Rectal smooth muscle tissue (tissue), 1 donor: ENCODE data around the gene KCTD16.

ENCODE experiments used
- H3K27ac ChIP-seq: one replicate; pipeline ENCODE4 v1.7.0; 2013; ENCODE audit warnings: low read depth, low read length, inconsistent platforms
- H3K27me3 ChIP-seq: one replicate; pipeline ENCODE4 v1.7.0; 2013; ENCODE audit warnings: low read length; ENCODE audit not compliant: control insufficient read depth, insufficient read depth
- H3K36me3 ChIP-seq: one replicate; pipeline ENCODE4 v1.7.0; 2013; ENCODE audit warnings: low read length; ENCODE audit not compliant: control insufficient read depth, insufficient read depth
- H3K4me1 ChIP-seq: one replicate; pipeline ENCODE4 v1.7.0; 2013; ENCODE audit warnings: low read length; ENCODE audit not compliant: control insufficient read depth, insufficient read depth
- H3K4me3 ChIP-seq: one replicate; pipeline ENCODE4 v1.7.0; 2013; ENCODE audit warnings: low read length
- H3K9ac ChIP-seq: one replicate; pipeline ENCODE4 v1.7.0; 2013; ENCODE audit warnings: low read length

Gene KCTD16

DNA sequence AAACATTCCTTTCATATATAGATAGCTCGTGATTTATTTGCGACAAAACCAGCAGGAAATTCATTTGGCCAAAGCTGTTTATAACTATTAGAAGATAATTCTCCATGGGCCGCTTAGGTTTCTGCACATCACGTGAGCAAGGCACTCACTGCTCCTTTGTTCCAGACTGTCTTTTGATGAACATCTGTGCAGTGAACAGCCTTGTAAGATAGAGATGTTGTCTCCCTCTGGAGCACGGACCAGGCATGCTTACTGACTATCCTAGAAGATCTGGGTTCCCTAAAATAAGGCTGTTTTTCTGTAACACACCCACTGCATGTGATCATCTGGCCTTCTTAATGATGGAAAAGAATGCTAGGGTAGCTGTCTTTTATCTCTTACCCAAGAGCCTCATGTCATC, 31.1 kb upstream of the KCTD16 start:
- no peak overlapping the region for H3K27ac ChIP-seq
- H3K4me1 ChIP-seq: no peaks in the 10 kb centered on the region

DNA sequence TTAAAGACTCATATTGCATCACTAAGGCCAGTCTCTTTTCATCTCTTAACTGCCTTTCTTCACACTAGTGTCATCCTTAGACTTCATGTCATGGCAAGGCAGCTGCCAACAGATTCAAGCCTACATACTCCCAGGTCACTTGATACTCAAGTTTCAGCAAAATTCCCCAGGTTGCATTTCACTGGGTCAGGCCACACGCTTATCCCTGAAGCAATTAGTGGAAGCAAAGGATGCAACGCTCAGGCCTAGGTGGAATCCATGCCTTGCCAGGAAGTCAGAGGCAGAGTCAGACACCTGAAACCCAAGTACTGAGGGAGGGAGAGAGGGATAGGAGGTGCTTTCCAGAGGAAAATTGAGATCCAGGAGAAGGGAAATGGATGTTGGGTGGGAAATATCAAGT, 29.1 kb upstream of the KCTD16 start:
- no peak overlapping the region for H3K4me3 ChIP-seq
- no peak overlapping the region for H3K9ac ChIP-seq
- no peaks in the 10 kb centered on the region for H3K27me3 ChIP-seq
- H3K4me1 ChIP-seq: no peaks in the 10 kb centered on the region
- H3K36me3 ChIP-seq: no peaks in the 10 kb centered on the region
- no peak overlapping the region for H3K27ac ChIP-seq

More for the DNA sequence above, 31.1 kb upstream of the KCTD16 start:
- Histone ChIP-seq H3K9ac (no peak overlapping the region), H3K27me3 (no peaks in the 10 kb centered on the region), H3K36me3 (no peaks in the 10 kb centered on the region), H3K4me3 (no peak overlapping the region)

DNA sequence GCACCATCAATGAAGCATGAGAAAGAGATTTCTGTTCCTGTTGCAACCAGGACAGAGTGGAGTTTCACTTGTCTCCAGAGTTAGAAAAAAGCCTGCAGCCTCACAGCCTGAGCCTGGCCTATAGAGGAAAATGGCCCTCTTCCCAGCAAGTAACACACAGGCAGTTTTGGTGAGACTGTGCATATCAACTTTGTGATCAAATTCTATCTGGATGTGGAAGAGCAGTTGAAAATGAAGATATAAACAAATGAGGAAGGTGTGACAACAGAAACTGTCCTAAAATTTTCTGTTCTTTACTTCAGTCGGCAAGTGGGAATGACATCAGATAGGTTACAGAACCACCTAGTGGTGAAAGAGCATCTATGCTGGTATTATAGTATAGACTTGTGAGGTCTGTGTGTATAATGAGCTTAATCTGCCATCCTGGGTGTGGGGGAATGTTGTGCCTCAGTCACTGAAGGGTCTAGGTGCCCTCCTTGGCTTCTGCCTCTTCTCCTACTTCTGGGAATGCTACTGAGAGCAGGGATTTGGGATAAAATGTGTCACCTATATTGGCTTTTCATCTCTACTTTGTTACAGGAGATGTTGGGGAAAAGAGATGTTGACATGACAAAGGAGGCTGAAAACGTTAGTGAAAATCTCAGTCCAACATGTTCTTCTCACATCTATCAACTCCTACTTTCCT, 28.4 kb upstream of the KCTD16 start:
- H3K9ac ChIP-seq: no peak overlapping the region
- no peaks in the 10 kb centered on the region for H3K4me1 ChIP-seq
- no peak overlapping the region for H3K27ac ChIP-seq
- no peak overlapping the region for H3K4me3 ChIP-seq
- H3K36me3 ChIP-seq: no peaks in the 10 kb centered on the region
- no peaks in the 10 kb centered on the region for H3K27me3 ChIP-seq

DNA sequence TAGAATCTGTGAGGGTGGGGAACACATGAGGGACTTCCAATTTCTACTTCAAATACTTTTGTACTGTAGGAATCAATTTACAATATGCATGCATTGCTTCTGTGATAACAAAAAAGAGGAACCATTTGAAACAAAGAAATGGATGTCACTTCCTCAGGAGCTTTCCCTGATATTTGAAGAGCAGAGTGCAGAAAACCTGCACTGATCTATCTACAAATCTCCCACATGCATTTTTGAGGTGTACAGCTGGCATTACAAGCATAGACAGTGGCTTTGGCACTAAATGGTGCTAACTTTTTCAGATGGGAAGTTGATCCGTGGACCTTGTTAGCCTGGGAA, 27.9 kb upstream of the KCTD16 start:
- no peaks in the 10 kb centered on the region for H3K36me3 ChIP-seq
- no peaks in the 10 kb centered on the region for H3K27me3 ChIP-seq
- no peaks in the 10 kb centered on the region for H3K4me1 ChIP-seq
- no peak overlapping the region for H3K4me3 ChIP-seq
- H3K27ac ChIP-seq: no peak overlapping the region
- no peak overlapping the region for H3K9ac ChIP-seq

DNA sequence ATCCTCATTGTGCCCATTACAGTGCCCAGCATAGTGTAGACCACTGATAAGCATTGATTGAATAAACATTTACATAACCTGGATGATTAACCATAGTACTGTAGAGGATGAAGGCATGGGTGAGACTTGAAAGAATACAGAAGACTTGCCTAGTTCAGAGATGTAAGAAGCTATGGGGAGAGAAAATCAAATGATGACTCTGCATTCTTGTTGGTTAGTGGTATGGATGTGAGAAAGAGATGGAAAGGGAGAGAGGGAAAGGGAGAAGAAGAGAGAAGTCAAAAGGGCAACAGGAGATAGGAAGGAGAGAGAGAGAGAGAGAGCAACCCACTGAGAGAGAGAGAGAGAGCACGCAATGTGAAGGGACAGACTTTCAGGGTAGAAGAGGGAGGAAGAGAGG, 27.0 kb upstream of the KCTD16 start:
- Histone ChIP-seq H3K27ac (no peak overlapping the region), H3K27me3 (no peaks in the 10 kb centered on the region), H3K4me3 (no peak overlapping the region), H3K4me1 (no peaks in the 10 kb centered on the region), H3K36me3 (no peaks in the 10 kb centered on the region), H3K9ac (no peak overlapping the region)

DNA sequence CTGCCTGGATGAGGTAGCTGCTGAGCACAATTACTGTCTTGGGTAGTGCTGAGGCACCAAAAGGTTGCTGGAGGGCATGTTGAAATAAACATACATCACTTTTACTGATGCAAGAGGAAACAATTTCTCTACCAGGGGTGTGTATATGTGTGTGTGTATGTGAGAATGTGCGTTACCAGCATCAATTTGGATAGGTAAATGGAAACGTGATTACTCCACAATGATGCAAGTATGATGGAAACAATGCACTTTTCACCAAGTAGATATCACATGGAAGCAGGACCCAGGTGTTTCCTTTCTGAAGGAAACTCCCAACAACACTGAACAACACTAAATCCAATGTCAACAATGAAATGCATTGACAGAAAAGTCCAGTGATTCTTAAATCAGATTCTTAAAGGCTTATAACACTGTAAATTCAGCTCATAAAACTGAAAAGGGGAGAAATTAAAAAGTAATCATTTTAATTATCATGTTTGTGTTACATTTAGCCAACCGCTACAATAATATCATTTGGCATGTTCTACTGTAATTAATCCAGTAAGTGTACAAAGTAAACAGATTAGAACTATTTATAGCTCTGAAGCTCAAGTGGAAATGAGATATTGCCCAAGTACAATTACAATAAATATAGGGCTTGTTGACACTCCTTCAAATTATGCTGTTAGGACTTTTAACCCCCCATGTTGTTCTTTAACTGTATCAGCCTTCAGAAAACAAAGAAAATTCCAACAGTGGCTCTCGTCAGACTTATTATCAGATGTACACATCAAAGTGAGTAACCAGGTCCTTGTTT, 25.5 kb upstream of the KCTD16 start:
- Histone ChIP-seq H3K27me3 (no peaks in the 10 kb centered on the region), H3K4me1 (no peaks in the 10 kb centered on the region), H3K4me3 (no peak overlapping the region), H3K36me3 (no peaks in the 10 kb centered on the region), H3K9ac (no peak overlapping the region), H3K27ac (no peak overlapping the region)

DNA sequence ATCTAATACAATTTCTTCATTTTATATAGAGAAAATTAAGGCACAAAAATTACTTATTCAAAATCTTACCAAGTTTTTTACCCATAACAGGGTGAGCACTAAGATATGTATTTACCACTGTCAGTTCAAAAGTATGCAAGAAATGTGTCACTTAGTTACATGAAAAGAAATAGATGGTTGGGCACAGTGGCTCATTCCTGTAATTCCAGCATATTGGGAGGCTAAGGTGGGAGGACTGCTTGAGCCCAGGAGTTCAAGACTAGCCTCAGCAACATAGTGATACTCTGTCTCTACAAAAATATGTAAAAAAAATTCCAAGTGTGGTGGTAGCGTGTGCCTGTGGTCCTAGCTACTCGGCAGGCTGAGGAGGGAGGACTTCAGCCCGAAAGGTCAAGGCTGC, 19.6 kb upstream of the KCTD16 start:
- Histone ChIP-seq H3K36me3 (no peaks in the 10 kb centered on the region), H3K4me1 (no peaks in the 10 kb centered on the region), H3K27me3 (no peaks in the 10 kb centered on the region), H3K4me3 (no peak overlapping the region), H3K27ac (no peak overlapping the region), H3K9ac (no peak overlapping the region)

DNA sequence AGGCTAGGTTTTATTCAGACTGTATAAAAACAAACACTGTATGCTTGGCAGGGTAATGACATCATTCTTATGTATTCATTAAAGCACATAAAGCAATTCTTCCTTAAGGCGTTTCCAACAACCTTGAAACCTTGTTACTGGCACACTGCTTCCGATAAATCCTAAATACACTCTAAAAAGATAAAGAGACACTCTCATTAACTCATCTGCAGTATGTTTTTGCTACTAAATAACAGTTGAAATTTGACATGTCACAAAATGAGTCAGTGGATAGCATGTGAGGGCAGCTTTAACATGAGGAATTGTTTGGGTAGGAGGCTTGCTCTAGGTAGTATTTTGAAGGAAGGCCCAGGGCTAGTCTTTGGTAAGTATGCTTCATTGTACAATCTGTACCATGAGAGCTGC, 13.9 kb upstream of the KCTD16 start:
- H3K9ac ChIP-seq: no peak overlapping the region
- no peak overlapping the region for H3K27ac ChIP-seq
- H3K4me1 ChIP-seq: no peaks in the 10 kb centered on the region
- peaks cover 3% of the 10 kb centered on the region for H3K36me3 ChIP-seq
- H3K27me3 ChIP-seq: no peaks in the 10 kb centered on the region
- H3K4me3 ChIP-seq: no peak overlapping the region

DNA sequence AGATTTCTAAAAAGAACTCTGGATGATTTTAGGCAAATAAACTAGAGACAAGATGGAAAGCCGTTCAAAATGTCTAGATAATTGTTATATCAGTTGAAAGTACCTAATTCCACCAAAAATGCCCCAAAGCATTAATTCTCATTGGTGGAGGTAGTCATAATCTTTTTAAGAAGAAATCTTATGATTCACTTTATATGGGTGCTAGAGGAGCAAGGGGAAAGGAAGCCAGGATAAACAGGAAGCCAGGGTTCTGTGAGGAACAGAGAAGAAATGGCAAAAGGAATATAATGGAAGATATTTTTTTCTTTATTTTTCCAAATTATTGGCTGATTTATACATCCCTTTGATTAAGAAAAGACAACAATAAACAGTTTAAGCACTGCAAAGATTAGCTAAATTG, 8.0 kb upstream of the KCTD16 start:
- Histone ChIP-seq H3K4me3 (no peak overlapping the region), H3K9ac (no peak overlapping the region), H3K4me1 (no peaks in the 10 kb centered on the region), H3K36me3 (peaks cover 9% of the 10 kb centered on the region), H3K27me3 (no peaks in the 10 kb centered on the region), H3K27ac (no peak overlapping the region)

DNA sequence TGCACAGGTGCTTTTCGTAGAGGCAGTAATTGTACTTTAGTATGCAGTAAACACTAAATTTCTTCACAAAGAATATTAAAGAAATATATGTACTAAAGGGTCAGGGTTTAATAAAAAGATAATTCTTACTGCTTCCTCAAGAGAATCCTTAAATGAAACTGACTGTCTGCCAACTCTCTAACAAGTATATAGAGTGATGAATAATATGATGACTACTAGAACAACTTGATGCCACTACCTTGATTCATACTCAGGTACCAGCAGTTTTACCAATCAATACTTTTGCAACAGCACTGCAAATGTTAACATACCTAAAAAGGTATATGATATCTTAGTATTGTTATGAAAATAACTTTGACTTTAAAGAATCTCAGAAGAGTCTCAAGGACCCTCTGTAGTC, 4.0 kb upstream of the KCTD16 start:
- Histone ChIP-seq H3K4me1 (peaks cover 10% of the 10 kb centered on the region), H3K9ac (no peak overlapping the region), H3K27ac (no peak overlapping the region), H3K36me3 (peaks cover 6% of the 10 kb centered on the region), H3K4me3 (no peak overlapping the region), H3K27me3 (no peaks in the 10 kb centered on the region)

DNA sequence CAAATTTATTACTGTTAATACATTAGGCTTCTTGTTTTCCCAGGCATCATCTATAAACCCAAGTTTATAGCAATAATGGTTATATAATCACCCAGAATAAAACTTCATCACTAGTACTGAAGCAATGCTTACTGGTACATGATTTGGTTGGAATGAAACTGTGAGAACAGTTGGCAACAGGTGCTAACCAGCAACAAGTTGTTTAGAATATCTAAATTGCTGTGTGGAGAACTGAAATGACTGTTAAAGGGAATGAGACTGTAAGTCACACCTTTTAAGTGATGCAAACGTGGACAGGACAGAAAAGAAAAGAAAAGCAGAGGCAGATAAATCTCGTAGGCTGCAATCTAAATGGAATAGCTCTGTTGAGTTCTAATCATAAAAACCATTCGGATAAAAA, 2.7 kb upstream of the KCTD16 start:
- no peak overlapping the region for H3K9ac ChIP-seq
- H3K4me3 ChIP-seq: no peak overlapping the region
- no peaks in the 10 kb centered on the region for H3K27me3 ChIP-seq
- H3K27ac ChIP-seq: no peak overlapping the region
- H3K4me1 ChIP-seq: peaks cover 10% of the 10 kb centered on the region
- H3K36me3 ChIP-seq: peaks cover 6% of the 10 kb centered on the region

DNA sequence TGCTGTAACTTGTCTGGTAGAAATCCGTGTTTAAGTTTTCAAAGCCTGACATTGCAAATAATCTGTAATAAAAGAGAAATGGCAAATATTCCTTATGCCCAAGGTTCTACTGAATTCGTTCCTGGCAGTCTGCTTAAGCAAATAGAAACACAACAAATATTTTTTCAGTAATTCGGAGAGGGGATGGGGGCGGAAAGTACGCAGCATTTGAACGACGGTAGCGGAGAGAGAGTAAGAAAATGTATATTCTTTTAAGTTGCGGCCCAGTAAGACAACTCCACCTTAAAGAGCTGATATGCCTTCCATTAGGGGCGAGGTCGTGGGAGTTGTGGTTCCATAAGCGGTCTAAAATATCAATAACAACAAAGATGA, 783 bp upstream of the KCTD16 start:
- Histone ChIP-seq H3K4me3 (peak overlapping the region; percentile 85), H3K9ac (peak overlapping the region; percentile 10), H3K27me3 (no peaks in the 10 kb centered on the region), H3K27ac (peak overlapping the region; percentile 49), H3K4me1 (peaks cover 10% of the 10 kb centered on the region), H3K36me3 (peaks cover 3% of the 10 kb centered on the region)

DNA sequence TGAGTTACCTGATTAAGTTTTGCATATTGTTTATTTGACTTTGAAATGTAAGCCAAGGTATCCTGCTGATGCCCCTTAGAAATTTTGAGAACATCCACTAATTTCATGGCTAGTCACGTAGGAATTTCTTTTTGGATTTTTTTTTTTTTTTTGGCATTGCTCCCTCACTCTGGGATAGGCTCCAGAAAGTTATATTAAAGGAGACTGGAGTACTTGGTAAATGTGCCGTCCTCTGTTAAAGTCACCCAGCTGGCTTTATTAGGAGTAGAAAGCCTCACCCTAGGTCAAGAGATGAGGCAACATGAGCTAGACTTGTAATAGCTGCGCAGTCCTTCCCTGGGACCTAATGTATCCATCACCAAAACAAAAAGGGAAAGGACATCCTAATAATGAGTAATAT, 3.1 kb downstream of the KCTD16 start:
- Histone ChIP-seq H3K27ac (no peak overlapping the region), H3K4me3 (no peak overlapping the region), H3K9ac (no peak overlapping the region), H3K4me1 (peaks cover 10% of the 10 kb centered on the region), H3K27me3 (no peaks in the 10 kb centered on the region), H3K36me3 (no peaks in the 10 kb centered on the region)
